Mononuclear cell (primary cell): ENCODE data around the gene GNA14. TPM values are rescaled to one million over a fixed set of nuclear protein-coding genes. Genes with fewer than 3 reads are reported as not detected.

Experiments used
- H3K27me3 ChIP-seq: 2 replicates; pipeline ENCODE4 v1.6.0; 2011; ENCODE audit warnings: low read length, control low read depth; ENCODE audit not compliant: insufficient read depth
- H3K4me1 ChIP-seq: 2 replicates; pipeline ENCODE4 v1.5.1; 2011; ENCODE audit warnings: mild to moderate bottlenecking, low read length, control low read depth; ENCODE audit not compliant: insufficient read depth
- H3K4me3 ChIP-seq: 2 replicates; pipeline ENCODE4 v1.5.1; 2011; ENCODE audit warnings: mild to moderate bottlenecking, low read length, moderate library complexity
- H3K9me3 ChIP-seq: 2 replicates; pipeline ENCODE4 v1.5.1; 2011; ENCODE audit warnings: low read depth, mild to moderate bottlenecking, control low read depth, low read length
- total RNA-seq: library from RNA; depleted of rRNA; stranded (reverse); fragments of >200 nt; gene quantifications from one replicate; pipeline ENCODE4 v1.2.3, GENCODE V29; 2012

GNA14 gene
- total RNA-seq, 1 donor, result not detected

DNA sequence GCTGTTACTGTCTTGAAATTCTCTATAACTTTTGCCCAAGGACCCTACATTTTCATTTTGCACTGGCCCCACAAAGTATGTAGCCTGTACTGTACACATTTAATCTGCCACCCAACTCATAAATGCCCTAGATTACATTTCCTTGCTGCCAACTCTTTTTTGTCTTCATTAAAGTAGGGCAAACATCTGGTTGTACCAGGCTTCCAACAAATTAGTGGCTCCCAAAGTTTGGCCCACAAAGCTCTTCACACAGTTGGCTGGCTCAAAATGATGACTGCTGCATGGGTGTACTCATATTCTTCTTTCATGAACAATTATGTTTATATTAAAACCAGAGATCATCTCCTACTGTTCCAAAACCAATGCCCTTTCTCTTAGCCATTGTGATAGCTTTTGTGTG is 45.3 kb downstream of the GNA14 start:
- Histone ChIP-seq H3K9me3 (no peaks in the 10 kb centered on the region), H3K4me3 (no peak overlapping the region), H3K4me1 (no peaks in the 10 kb centered on the region), H3K27me3 (no peaks in the 10 kb centered on the region)

DNA sequence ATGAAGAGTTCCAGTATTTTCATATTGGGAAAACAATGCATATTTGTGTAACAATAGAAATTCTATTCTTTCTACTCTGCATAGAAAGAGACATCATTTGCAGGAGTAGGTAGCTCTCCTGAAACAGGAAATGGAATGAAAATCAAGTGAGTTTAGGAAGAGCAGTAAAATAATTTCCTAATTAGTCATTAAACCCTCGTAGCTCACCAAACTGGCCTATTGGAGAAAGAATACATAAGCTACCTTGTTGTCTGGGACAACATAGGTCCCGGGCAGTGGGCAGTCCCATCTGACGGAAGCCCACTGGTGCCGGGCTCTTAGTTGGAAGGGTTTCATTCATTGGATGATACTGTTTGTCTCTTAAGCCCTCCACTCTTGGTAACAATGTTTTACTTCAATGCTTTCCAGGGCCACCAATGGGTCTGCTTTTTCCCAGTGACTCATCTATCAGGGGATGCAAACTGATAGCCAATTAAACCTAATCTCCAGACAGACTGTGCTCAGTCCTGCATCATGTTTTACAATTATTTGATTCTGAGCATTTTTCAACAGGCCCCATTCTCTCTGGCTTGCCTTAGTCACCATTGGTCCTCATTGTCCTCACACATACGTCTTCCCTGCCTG is 46.5 kb downstream of the GNA14 start:
- Histone ChIP-seq H3K9me3 (no peaks in the 10 kb centered on the region), H3K4me3 (no peak overlapping the region), H3K4me1 (no peaks in the 10 kb centered on the region), H3K27me3 (no peaks in the 10 kb centered on the region)

DNA sequence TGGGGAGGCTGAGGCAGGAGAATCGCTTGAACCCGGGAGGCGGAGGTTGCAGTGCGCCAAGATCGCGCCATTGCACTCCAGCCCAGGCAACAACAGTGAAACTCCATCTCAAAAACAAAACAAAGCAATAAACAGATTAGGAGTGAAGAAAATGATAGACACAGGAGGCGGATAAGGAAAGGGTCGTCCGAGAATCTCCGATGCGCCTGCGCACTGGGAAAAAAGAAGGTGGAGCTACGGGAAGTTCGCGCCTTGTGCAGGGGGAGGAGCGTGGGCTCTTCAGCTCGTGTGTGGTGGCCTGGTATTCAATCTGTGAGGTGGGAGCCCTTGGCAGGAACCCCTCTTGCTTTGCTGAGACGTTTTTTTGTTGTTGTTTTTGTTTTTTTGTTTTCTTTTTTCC is 47.3 kb downstream of the GNA14 start:
- Histone ChIP-seq H3K9me3 (no peaks in the 10 kb centered on the region), H3K4me3 (no peak overlapping the region), H3K27me3 (no peaks in the 10 kb centered on the region), H3K4me1 (no peaks in the 10 kb centered on the region)

DNA sequence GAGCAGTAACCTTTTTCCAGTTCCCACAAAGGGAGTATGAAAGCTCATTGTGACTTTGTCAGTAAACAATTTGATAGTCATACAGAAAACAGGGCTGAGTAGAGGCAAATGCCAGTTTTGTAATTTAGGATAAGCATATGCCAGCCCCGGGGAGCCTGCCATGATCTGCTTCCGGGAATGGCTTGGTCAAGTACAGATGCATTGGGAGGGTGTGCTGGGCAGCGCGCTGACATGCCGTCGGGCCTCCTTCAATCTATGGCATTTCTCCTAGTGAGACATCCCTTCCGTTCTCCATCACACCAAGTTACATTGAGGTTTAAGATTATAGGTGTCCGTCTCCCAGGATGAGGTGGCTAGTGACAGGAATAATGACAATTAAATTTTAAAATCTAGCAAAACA is 48.6 kb downstream of the GNA14 start:
- Histone ChIP-seq H3K4me3 (no peak overlapping the region), H3K4me1 (no peaks in the 10 kb centered on the region), H3K27me3 (no peaks in the 10 kb centered on the region), H3K9me3 (no peaks in the 10 kb centered on the region)

DNA sequence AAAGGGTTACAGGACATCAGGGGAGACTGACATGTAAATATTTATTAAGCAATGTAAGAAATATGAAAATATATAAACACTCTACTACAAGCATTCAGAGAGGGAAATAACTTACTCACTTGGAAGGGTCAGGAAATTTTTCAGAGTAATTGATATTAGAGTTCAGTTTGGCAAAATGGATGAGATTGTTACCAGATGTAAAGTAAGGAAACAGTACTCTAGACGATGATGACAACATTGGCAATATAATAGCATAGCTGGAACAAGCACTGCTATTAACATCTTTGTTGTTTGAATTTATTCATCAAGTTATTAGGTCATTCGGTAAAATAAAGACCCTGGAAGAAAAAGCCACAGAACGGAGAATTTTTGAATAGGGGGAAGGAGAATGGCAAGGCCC is 49.1 kb downstream of the GNA14 start:
- Histone ChIP-seq H3K4me1 (no peaks in the 10 kb centered on the region), H3K27me3 (no peaks in the 10 kb centered on the region), H3K4me3 (no peak overlapping the region), H3K9me3 (no peaks in the 10 kb centered on the region)

DNA sequence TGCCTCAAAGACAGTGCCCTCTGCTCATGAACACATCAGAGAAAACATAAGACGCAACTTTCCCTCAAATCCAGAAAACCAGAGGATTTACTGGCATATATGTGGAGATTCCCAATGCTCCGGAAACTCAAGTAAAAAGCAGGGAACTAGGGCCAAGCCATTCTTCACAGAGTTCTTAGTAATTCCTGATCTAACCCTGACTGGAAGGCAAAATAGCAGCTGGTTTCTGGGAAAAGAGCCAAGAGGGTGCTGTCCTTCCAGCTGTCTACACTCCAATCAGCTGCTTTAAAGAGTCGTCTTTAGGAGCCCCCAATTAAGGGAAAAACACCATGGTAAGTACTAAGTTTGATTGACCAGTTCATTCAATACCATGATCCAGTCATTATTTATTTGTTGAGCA is 49.6 kb downstream of the GNA14 start:
- no peak overlapping the region for H3K4me3 ChIP-seq
- no peaks in the 10 kb centered on the region for H3K27me3 ChIP-seq
- H3K4me1 ChIP-seq, result no peaks in the 10 kb centered on the region
- H3K9me3 ChIP-seq, result no peaks in the 10 kb centered on the region

DNA sequence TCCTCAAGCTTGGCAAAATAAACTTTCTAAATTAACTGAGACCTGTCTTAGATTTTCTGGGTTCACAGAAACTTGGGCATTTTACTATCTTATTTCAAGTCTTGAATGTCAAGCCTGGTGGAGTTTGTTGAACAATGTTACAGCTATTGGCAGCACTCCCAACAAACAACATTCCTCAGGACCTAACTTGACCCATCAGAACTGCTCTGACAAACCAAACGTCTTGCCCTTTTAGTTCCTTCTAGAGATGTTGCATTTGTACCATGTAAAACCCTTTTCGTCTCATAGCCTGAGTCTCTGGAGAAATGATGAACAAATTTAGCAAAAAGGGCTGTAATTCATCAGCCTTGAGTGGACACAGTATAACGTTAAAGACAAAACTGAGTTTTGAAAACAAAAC is 51.1 kb downstream of the GNA14 start:
- Histone ChIP-seq H3K9me3 (no peaks in the 10 kb centered on the region), H3K27me3 (no peaks in the 10 kb centered on the region), H3K4me1 (no peaks in the 10 kb centered on the region), H3K4me3 (no peak overlapping the region)

DNA sequence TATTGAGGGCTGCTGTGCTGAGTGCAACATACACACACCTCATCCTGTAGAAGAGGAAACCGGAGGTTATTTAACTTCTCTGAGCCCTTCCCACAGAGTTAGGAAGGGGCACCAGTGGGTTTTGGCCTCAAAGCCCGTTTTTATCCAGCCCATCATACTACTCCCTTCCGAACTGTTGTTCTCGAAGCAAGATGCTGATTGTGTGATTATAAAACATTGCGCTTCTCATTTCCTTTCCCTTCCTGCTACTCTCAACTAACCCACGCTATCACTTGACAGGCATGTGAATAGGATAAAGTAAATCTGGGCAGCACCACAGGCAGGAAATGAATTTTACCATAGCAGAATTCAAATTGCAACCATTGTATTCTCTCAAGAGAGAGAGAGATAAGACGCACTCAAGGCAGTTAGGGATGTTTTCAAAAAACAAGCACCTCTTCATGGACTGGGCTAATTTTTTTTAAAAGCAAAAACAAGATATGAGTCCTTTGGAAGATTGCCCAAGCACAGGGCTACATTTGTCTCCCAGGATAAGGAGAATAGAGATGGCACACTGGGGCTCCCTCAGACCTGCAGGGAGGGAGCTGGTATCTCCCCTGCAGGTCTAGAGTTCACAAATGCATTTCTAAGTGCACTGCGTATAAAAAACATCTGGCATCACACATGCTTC is 52.6 kb downstream of the GNA14 start:
- H3K27me3 ChIP-seq, result no peaks in the 10 kb centered on the region
- H3K9me3 ChIP-seq, result no peaks in the 10 kb centered on the region
- H3K4me1 ChIP-seq, result no peaks in the 10 kb centered on the region
- H3K4me3 ChIP-seq, result no peak overlapping the region

DNA sequence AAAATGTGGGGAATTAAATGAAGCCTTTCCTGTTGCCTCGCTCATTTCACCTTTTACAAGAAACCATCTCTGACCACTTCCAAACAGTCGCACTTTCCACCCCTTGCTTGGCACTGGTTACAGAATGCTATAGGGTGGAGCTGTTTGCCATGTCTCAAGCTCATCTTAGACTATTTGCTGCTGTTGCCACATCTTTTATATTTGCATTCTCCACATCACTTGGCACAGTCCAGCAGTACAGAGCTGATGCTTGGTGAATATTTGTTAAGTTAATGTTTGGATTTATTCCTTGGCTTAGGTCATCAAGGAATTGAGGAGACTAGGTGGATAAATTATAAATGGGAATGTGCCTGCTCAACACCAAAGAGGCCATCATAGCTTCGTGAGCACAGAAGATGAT is 53.2 kb downstream of the GNA14 start:
- Histone ChIP-seq H3K4me3 (no peak overlapping the region), H3K27me3 (no peaks in the 10 kb centered on the region), H3K9me3 (no peaks in the 10 kb centered on the region), H3K4me1 (no peaks in the 10 kb centered on the region)

DNA sequence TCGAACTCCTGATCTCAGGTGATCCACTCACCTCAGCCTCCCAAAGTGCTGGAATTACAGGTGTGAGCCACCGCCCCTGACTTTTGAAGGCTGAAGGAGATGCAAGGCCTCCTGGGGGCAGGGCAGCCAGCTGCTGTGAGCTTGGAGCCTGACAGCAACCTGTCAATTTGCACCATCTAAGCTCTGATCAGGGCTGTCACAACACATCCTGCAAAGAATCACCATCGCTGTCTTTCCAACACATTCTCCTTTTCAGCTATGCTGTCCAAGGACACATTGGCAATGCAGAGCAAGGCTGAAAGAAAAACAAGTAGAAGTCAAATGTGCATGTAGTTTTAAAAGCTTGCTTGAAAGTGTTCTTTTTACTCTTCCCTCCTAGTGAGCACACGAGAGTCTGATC is 54.6 kb downstream of the GNA14 start:
- Histone ChIP-seq H3K9me3 (no peaks in the 10 kb centered on the region), H3K4me1 (no peaks in the 10 kb centered on the region), H3K4me3 (no peak overlapping the region), H3K27me3 (no peaks in the 10 kb centered on the region)

DNA sequence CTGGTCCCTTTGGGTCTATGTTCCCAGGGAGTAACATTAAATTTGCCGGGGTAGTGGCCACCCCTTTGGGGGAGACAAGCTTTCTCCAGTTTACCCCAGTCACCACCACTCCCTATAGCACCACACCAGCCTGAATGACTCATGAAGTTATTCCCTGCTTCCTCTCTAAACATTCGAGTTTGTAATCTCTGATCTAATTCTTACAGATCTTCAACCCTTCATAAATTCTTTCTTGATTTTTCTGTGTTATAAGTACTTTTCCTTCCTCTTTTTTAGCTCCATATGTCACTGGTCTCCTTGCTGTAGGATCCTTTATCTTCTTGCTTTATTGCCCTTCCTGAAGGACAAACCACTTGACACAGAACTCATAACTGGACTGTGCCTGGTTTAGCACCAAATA is 55.6 kb downstream of the GNA14 start:
- Histone ChIP-seq H3K9me3 (no peaks in the 10 kb centered on the region), H3K4me1 (no peaks in the 10 kb centered on the region), H3K27me3 (no peaks in the 10 kb centered on the region), H3K4me3 (no peak overlapping the region)

DNA sequence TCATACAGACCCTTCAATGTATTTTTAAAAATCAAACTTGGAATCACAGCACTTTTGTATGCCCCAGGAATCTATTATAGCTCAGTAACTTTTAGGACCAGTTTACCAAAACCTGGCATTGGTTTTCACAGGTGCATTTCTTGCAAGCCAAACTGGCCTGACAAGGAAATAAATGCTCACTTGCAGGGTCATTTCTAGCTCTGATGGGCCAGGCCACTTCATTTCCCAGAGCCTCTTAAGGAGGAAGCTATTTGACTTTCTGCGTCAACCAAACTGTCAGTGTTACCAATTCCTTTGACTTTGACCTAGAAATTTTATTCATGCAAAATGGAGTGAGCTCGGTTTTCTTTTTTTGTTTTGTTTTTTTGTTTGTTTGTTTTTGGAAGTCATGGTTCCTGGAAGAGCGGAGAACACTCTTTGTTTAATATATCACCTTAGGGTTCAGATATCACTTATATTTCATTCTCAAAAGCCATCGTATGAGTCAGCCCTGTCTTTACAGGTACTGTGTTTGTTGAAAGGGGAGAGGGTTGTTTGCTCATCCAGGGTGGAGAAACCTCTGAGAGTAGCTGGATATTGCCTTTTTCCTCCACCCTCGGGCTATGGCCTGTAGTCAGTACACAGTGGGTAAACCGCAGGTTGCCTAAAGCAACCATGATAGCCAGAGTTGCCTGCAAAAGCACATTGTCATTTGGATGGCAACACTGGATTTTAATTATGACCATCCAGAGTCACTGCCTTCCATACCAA is 58.9 kb downstream of the GNA14 start:
- H3K27me3 ChIP-seq, result no peaks in the 10 kb centered on the region
- H3K4me3 ChIP-seq, result no peak overlapping the region
- H3K4me1 ChIP-seq, result no peaks in the 10 kb centered on the region
- no peaks in the 10 kb centered on the region for H3K9me3 ChIP-seq

DNA sequence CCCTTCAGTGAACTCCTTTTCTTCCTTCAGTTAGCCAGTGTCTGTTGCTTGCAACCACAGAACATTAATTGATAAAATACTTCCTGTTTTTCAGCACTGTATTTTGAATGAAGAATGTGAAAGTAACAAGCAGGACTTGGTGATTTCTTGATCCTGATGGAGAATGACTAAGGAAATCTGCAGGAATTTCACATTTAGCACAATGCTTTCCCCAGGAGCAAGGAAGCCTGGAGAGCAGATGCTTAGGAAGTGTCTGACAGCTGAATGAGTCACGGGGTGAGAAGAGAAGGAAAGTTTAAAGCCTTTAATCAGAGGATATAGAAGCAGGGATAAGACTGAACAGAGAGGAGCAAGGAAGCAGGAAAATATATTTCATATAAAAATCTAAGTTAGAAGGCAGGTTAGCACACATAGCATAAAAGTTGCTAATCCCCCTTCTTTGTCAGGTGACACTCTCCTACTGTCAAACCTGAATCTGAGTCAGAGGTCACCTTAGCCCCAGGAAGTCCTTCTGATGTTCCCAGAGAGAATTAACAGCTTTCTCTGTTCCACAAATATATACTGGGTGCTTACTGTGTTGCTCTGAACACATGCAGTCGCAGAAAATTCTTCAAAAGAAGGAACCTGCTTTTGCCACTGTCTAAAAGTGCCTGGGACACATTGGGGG is 59.7 kb downstream of the GNA14 start:
- H3K4me1 ChIP-seq, result no peaks in the 10 kb centered on the region
- H3K9me3 ChIP-seq, result no peaks in the 10 kb centered on the region
- no peak overlapping the region for H3K4me3 ChIP-seq
- no peaks in the 10 kb centered on the region for H3K27me3 ChIP-seq

DNA sequence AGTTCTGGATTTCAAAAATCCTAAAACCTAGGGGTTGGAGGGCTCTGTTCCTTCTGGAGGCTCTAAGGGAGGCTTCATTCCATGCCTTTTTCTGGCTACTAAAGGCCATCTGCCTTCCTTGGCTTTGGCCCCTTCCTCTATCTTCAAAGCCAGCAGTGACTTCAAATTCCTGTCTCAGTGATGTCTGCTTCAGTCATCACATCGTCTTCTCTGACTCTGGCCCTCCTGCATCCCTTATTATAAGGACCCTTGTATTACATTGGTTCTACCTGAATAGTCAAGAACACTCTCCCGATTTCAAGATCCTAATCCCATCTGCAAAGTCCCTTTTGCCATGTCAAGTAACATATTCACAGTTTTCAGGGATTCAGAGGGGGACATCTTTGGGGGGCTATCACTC is 60.3 kb downstream of the GNA14 start:
- no peaks in the 10 kb centered on the region for H3K4me1 ChIP-seq
- H3K27me3 ChIP-seq, result no peaks in the 10 kb centered on the region
- no peak overlapping the region for H3K4me3 ChIP-seq
- no peaks in the 10 kb centered on the region for H3K9me3 ChIP-seq

DNA sequence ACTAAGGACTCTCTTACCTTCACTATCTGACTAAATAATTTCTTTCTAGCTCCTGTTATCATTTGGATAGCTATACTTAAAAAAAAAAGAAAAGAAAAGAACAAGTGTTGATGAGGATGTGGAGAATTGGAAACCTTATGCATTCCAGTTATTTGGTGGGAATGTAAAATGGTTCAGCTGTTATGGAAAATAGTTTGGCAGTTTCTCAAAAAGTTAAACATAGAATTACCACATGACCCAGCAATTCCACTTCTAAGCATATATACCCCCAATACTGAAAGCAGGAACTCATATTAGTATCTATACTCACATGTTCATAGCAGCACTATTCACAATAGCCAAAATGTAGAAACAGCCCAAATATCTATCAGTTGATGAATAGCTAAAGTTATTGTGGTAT is 61.1 kb downstream of the GNA14 start:
- Histone ChIP-seq H3K4me1 (no peaks in the 10 kb centered on the region), H3K27me3 (no peaks in the 10 kb centered on the region), H3K9me3 (no peaks in the 10 kb centered on the region), H3K4me3 (no peak overlapping the region)
